IMR-90 (cell line): ENCODE results near the gene THRA. TPM values are rescaled to one million over a fixed set of nuclear protein-coding genes. Genes with fewer than 3 reads are reported as not detected.

Source experiments
- ATAC-seq: fragments of 200-7000 bp; cut with Tn5 transposase; 2 replicates; pipeline ENCODE4 v1.9.1; 2020; ENCODE audit warnings: low read depth, mild to moderate bottlenecking, moderate library complexity
- BruUV-seq: library from RNA; stranded (reverse); fragments of 400-500 nt; replicated peaks from 2 replicates; lab custom pipeline; 2021; lab: Mats Ljungman, UMichigan
- CTCF ChIA-PET: fragments of 300-600 bp; formaldehyde crosslinking; extraction: SDS; loops from one replicate; lab custom pipeline; 2021; ENCODE audit warnings: antibody characterized with exemption; lab: Yijun Ruan, JAX
- POLR2A ChIA-PET: fragments of 300-600 bp; sonication (Branson Sonifier 250); formaldehyde crosslinking; loops from one replicate; lab custom pipeline; 2022; ENCODE audit warnings: antibody characterized with exemption; ENCODE audit not compliant: unreplicated experiment; lab: Charles Lee
- DNase-seq: peaks from one replicate; pipeline ENCODE4 v3.0.0; 2013
- H2AFZ ChIP-seq: replicated peaks from 2 replicates; pipeline ENCODE3; 2013; ENCODE audit warnings: low read length, mild to moderate bottlenecking; ENCODE audit not compliant: poor library complexity
- H2AK5ac ChIP-seq: 2 replicates; pipeline ENCODE4 v1.6.1; 2013; ENCODE audit warnings: low read depth, low read length, inconsistent platforms
- H2AK9ac ChIP-seq: replicated peaks from 2 replicates; pipeline ENCODE3; 2013; ENCODE audit warnings: mild to moderate bottlenecking, low read depth, low read length, moderate library complexity; ENCODE audit not compliant: poor library complexity
- H2BK120ac ChIP-seq: 2 replicates; pipeline ENCODE4 v1.6.1; 2013; ENCODE audit warnings: low read depth, low read length, inconsistent platforms
- H2BK15ac ChIP-seq: 3 replicates; pipeline ENCODE4 v1.6.1; 2013; ENCODE audit warnings: low read depth, low read length, inconsistent platforms
- H2BK20ac ChIP-seq: 2 replicates; pipeline ENCODE4 v1.6.1; 2013; ENCODE audit warnings: low read depth, mild to moderate bottlenecking, inconsistent platforms, low read length, moderate library complexity
- H2BK5ac ChIP-seq: 2 replicates; pipeline ENCODE4 v1.6.1; 2013; ENCODE audit warnings: mild to moderate bottlenecking, low read depth, low read length, inconsistent platforms; ENCODE audit not compliant: poor library complexity, severe bottlenecking
- H3K14ac ChIP-seq: replicated peaks from 2 replicates; pipeline ENCODE4 v1.6.1; 2013; ENCODE audit warnings: low read depth, low read length, inconsistent platforms
- H3K18ac ChIP-seq: 2 replicates; pipeline ENCODE4 v1.6.1; 2013; ENCODE audit warnings: low read depth, low read length, control low read depth
- H3K23ac ChIP-seq: 2 replicates; pipeline ENCODE4 v1.6.1; 2013; ENCODE audit warnings: low read depth, low read length, inconsistent platforms
- H3K27ac ChIP-seq: 2 replicates; pipeline ENCODE4 v1.5.1; 2013; ENCODE audit warnings: mild to moderate bottlenecking, control low read depth, low read length; ENCODE audit not compliant: insufficient read depth
- H3K27me3 ChIP-seq: 2 replicates; pipeline ENCODE4 v1.6.1; 2013; ENCODE audit warnings: low read length; ENCODE audit not compliant: control insufficient read depth, insufficient read depth
- H3K36me3 ChIP-seq: 2 replicates; pipeline ENCODE4 v1.6.1; 2013; ENCODE audit warnings: low read length, mixed read lengths; ENCODE audit not compliant: control insufficient read depth, insufficient read depth
- H3K4ac ChIP-seq: 2 replicates; pipeline ENCODE4 v1.6.1; 2013; ENCODE audit warnings: low read depth, low read length, inconsistent platforms
- H3K4me1 ChIP-seq: 2 replicates; pipeline ENCODE4 v1.6.1; 2013; ENCODE audit warnings: low read length, mixed read lengths; ENCODE audit not compliant: control insufficient read depth, insufficient read depth
- H3K4me2 ChIP-seq: 2 replicates; pipeline ENCODE4 v1.6.1; 2013; ENCODE audit warnings: low read depth, mild to moderate bottlenecking, control low read depth, low read length, moderate library complexity
- H3K4me3 ChIP-seq: 2 replicates; pipeline ENCODE4 v1.5.1; 2013; ENCODE audit warnings: low read depth, mild to moderate bottlenecking, control low read depth, low read length, moderate library complexity; ENCODE audit not compliant: insufficient read depth
- H3K56ac ChIP-seq: 2 replicates; pipeline ENCODE4 v1.6.1; 2013; ENCODE audit warnings: low read length, inconsistent platforms; ENCODE audit not compliant: insufficient read depth; ENCODE audit errors: extremely low read depth
- H3K79me1 ChIP-seq, 2 experiments: 2 replicates each; pipeline ENCODE4 v1.6.1; 2013; ENCODE audit warnings: low read length in 2 of 2, inconsistent platforms in 1 of 2, low read depth in 1 of 2
- H3K9ac ChIP-seq: 2 replicates; pipeline ENCODE4 v1.6.1; 2013; ENCODE audit warnings: low read depth, low read length, control low read depth
- H3K9me1 ChIP-seq: 2 replicates; pipeline ENCODE4 v1.6.1; 2013; ENCODE audit warnings: low read length, inconsistent platforms; ENCODE audit not compliant: insufficient read depth
- H3K9me3 ChIP-seq: 2 replicates; pipeline ENCODE4 v1.6.1; 2013; ENCODE audit warnings: low read length; ENCODE audit not compliant: control insufficient read depth, insufficient read depth
- H4K20me1 ChIP-seq: 2 replicates; pipeline ENCODE4 v1.6.1; 2013; ENCODE audit warnings: low read length, inconsistent platforms; ENCODE audit not compliant: insufficient read depth
- H4K5ac ChIP-seq: 2 replicates; pipeline ENCODE4 v1.6.1; 2013; ENCODE audit warnings: mild to moderate bottlenecking, low read depth, low read length, control low read depth
- H4K8ac ChIP-seq, 2 experiments: 2 replicates each; pipeline ENCODE4 v1.6.1; 2013; ENCODE audit warnings: low read depth in 2 of 2, low read length in 2 of 2, control low read depth in 1 of 2, inconsistent platforms in 1 of 2
- H4K91ac ChIP-seq: 2 replicates; pipeline ENCODE4 v1.6.1; 2013; ENCODE audit warnings: low read depth, low read length, inconsistent platforms; ENCODE audit not compliant: insufficient read depth
- CEBPB ChIP-seq: IDR thresholded peaks from 2 replicates; pipeline ENCODE4 v1.6.1; 2012; ENCODE audit warnings: low read depth, low read length, improper control_type of control experiment
- CTCF ChIP-seq: conservative IDR thresholded peaks from 2 replicates; pipeline ENCODE4 v1.5.1; 2012; ENCODE audit warnings: mild to moderate bottlenecking, low read depth, low read length, improper control_type of control experiment
- MAZ ChIP-seq: IDR thresholded peaks from 2 replicates; pipeline ENCODE4 v1.6.1; 2012; ENCODE audit warnings: low read depth, mild to moderate bottlenecking, low read length, improper control_type of control experiment, moderate library complexity, borderline replicate concordance
- RAD21 ChIP-seq: IDR thresholded peaks from 2 replicates; pipeline ENCODE4 v1.6.1; 2012; ENCODE audit warnings: low read length, improper control_type of control experiment
- RFX5 ChIP-seq: IDR thresholded peaks from 2 replicates; pipeline ENCODE4 v1.8.0; 2012; ENCODE audit warnings: low read depth, mild to moderate bottlenecking, low read length, moderate library complexity
- SMC3 ChIP-seq: fragments of 150-350 bp; IDR thresholded peaks from 2 replicates; pipeline ENCODE4 v1.6.1; 2016; ENCODE audit warnings: low read depth, mild to moderate bottlenecking, antibody characterized with exemption, low read length, moderate library complexity
- WGBS, 2 experiments: methylation state at CpG; one replicate each; pipeline versions ENCODE4 v1.1.5 to v1.1.7; 2013; ENCODE audit warnings: missing lambda C conversion rate in 2 of 2; ENCODE audit not compliant: insufficient read length in 1 of 2; ENCODE audit errors: extremely low coverage in 2 of 2; 5-methylcytosine and 5-hydroxymethylcytosine counted together
- dilution Hi-C: fragments of 300-500 bp; cut with HindIII; formaldehyde crosslinking; loops from one replicate; pipeline ENCODE4 v1.14.3; 2018; ENCODE audit warnings: low sequenced_read_pairs; ENCODE audit not compliant: unreplicated experiment
- in situ Hi-C: fragments of 300-500 bp; cut with MboI; formaldehyde crosslinking; loops from 3 replicates; pipeline ENCODE4 v1.14.3; 2019; ENCODE audit warnings: low sequenced_read_pairs, inconsistent platforms, mixed read lengths
- intact Hi-C: fragments of 100-400 bp; cut with micrococcal nuclease; formaldehyde crosslinking; loops from 2 replicates; pipeline ENCODE4 v1.10.0; 2022
- polyA plus RNA-seq, 3 experiments: library from polyadenylated mRNA; depleted of rRNA; stranded (reverse); fragments of >200 nt; gene quantifications; 2 replicates each; pipeline ENCODE4 v1.2.3, GENCODE V29; 2012; ENCODE audit warnings: low replicate concordance in 1 of 3
- total RNA-seq: library from RNA; depleted of rRNA; stranded (reverse); fragments of >200 nt; gene quantifications from 2 replicates; pipeline ENCODE4 v1.2.3, GENCODE V29; 2012

Gene THRA
- total and polyA plus RNA-seq, 2 of the 4 experiments (the other 2 are of a cell fraction) = 22.0 to 23.4 TPM

DNA sequence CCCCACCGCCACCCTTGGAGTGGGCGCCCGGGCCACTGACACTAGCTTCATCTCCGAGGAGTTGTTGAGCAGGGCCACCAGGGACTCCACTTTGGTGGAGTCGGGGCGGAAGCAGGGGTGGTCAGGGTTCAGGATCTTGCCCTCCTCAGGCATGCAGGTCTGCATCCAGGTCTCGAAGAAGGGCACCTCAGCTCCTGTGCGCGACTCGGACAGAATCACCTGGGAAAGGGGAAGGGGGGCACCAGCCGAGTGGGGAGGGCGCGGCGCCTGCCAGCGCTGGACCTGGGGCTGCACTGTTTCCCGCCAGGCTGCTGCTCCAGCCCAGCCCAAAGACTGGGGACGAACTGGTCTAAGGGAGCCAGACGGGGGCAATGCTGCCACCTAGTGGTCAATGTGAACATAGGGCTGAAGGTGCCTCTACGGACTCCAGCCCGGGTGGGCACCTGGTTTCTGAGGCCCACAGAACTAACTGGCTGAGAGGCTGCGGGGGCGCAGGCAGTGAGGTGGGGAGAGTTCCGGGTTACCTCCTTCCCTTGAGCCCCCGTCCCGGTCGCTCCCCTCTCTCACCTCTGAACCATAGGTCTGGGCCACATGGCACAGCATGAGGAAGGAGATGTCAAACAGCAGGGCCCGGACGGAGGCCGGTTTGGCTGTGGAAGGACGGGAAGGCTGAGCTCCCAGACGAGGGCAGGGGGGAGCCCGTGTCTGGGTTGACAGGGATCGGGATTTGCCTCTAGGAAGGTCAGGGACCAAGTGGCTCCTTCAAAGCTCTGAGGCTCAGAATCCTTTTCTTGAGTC lies 35.8 kb upstream of the THRA start:
- H4K91ac ChIP-seq = no peak overlapping the region
- H3K9me1 ChIP-seq = peaks cover 2% of the 10 kb centered on the region; the same call in 1 of the 2 replicates
- DNase-seq = peak; percentile 70
- peak overlapping the region; percentile 61 for H2AFZ ChIP-seq
- ChIA-PET POLR2A (no interaction called here), CTCF (interaction anchor here (0.7 to 1.8 kb wide), 7 partner anchors 8 to 59 kb away, joined by 3 to 9 read pairs (median 3); partner anchors contain the start of gene CSF3)
- H2BK120ac ChIP-seq = peak overlapping the region; percentile 41; the same call in 1 of the 2 replicates
- H3K23ac ChIP-seq = no peak overlapping the region
- ATAC-seq = peak; percentile 97
- no peak overlapping the region for H3K56ac ChIP-seq
- H3K14ac ChIP-seq = no peak overlapping the region
- no peak overlapping the region; a peak in 1 of 4 replicates for H4K8ac ChIP-seq
- TF ChIP-seq CEBPB (no peak), CTCF (peak; percentile 89), MAZ (peak; percentile 39; the same call in 1 of the 2 replicates), RFX5 (no peak), RAD21 (peak; percentile 82), SMC3 (peak; percentile 83)
- WGBS, 2 experiments = 30% methylated on average over 8 of the region's 33 CpGs; no CpG with 5 or more reads in 1 of the 2 experiments
- H3K9ac ChIP-seq = no peak overlapping the region
- no peak overlapping the region for H3K4me2 ChIP-seq
- H3K18ac ChIP-seq = no peak overlapping the region
- peaks cover 9% of the 10 kb centered on the region; the same call in 1 of the 2 replicates for H3K4me1 ChIP-seq
- BruUV-seq = no TSS peak
- H2BK5ac ChIP-seq = no peak overlapping the region
- H2AK5ac ChIP-seq = peak overlapping the region; percentile 64
- no peak overlapping the region for H2BK15ac ChIP-seq
- H3K9me3 ChIP-seq = no peaks in the 10 kb centered on the region
- no peak overlapping the region for H3K27ac ChIP-seq
- dilution Hi-C loops (no loop called here), intact Hi-C loops (loop anchor here (1.0 kb wide), 1 partner anchor 14 kb away; no protein-coding TSS in a partner anchor), in situ Hi-C loops (loop anchor here (10.0 kb wide), 1 partner anchor 258 kb away; the partner anchor contains the start of gene CDC6)
- peaks cover 52% of the 10 kb centered on the region for H3K36me3 ChIP-seq
- H4K20me1 ChIP-seq = no peaks in the 10 kb centered on the region
- no peaks in the 10 kb centered on the region for H3K79me1 ChIP-seq
- no peak overlapping the region for H3K4me3 ChIP-seq
- H4K5ac ChIP-seq = no peak overlapping the region
- no peaks in the 10 kb centered on the region for H3K27me3 ChIP-seq
- peak overlapping the region; percentile 54; the same call in 1 of the 2 replicates for H3K4ac ChIP-seq
- peak overlapping the region; percentile 81 for H2AK9ac ChIP-seq
- H2BK20ac ChIP-seq = no peak overlapping the region
